ACC112 (cell line): ENCODE measurements around the gene SAMD10.

ENCODE experiments used
- H2AFZ ChIP-seq: fragments of 200-600 bp; sonication (generic); one replicate; pipeline ENCODE4 v1.6.0; 2017; ENCODE audit warnings: antibody characterized with exemption, low read length; ENCODE audit not compliant: unreplicated experiment
- H3K27ac ChIP-seq: fragments of 200-600 bp; sonication (generic); 2 replicates; pipeline ENCODE4 v1.5.1; 2014; ENCODE audit warnings: low read depth, mild to moderate bottlenecking, antibody characterized with exemption, low read length, moderate library complexity
- H3K27me3 ChIP-seq: fragments of 200-600 bp; sonication (generic); 2 replicates; pipeline ENCODE4 v1.6.1; 2014; ENCODE audit warnings: mild to moderate bottlenecking, antibody characterized with exemption, low read length, moderate library complexity, mixed read lengths; ENCODE audit not compliant: insufficient read depth
- H3K36me3 ChIP-seq: fragments of 200-600 bp; sonication (generic); 2 replicates; pipeline ENCODE4 v1.6.1; 2016; ENCODE audit warnings: mild to moderate bottlenecking, antibody characterized with exemption, low read length, moderate library complexity, mixed read lengths; ENCODE audit not compliant: insufficient read depth
- H3K4me1 ChIP-seq: fragments of 200-600 bp; sonication (generic); one replicate; pipeline ENCODE4 v1.6.1; 2016; ENCODE audit warnings: low read length, mixed read lengths; ENCODE audit not compliant: insufficient read depth, unreplicated experiment, control insufficient read depth
- H3K4me3 ChIP-seq: fragments of 200-600 bp; sonication (generic); 2 replicates; pipeline ENCODE4 v1.5.1; 2014; ENCODE audit warnings: mild to moderate bottlenecking, low read depth, low read length
- H3K79me2 ChIP-seq: fragments of 200-600 bp; sonication (generic); one replicate; pipeline ENCODE4 v1.6.0; 2016; ENCODE audit warnings: low read length; ENCODE audit not compliant: control insufficient read depth, unreplicated experiment, insufficient read depth

The SAMD10 gene

DNA sequence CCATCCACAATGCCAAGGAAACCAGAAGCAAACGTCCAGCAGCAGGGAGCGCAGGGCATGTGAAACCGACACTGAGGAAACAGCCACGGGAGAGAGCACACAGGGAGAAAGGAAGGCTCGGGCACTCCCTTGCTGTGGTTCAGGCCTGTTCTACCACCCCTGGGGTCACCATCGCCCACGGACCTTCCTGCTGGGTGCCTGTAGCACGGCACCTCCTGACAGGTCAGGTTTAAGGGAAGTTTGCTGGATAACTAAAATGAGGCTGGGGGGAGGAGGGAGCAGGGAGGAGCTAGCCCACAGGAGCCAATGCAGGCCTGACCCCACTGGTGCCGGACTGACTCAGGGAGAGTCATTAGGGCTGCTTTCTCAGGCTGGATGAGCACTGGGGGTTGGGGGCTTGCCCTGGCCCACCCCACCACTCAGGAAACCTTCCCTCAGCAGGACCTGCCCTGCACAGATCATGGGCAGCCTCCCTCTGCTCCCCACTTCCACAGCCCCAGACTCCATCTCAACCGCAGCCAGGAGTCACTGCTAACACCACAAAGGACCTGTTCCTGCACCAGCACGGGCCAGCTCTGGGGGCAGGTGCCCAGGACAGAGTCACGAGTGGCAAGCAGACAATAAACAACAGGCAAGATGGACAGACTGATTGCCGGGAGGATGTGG, 25.5 kb downstream of the SAMD10 start:
- Histone ChIP-seq H3K4me3 (peak overlapping the region; percentile 99; the same call in 1 of the 2 replicates), H3K79me2 (peaks cover 64% of the 10 kb centered on the region), H3K27ac (no peak overlapping the region)

GRCh38 chr20:63952769-63953168, 26.7 kb downstream of the SAMD10 start:
- no peak overlapping the region for H2AFZ ChIP-seq
- no peaks in the 10 kb centered on the region for H3K36me3 ChIP-seq
- no peaks in the 10 kb centered on the region for H3K27me3 ChIP-seq
- H3K4me1 ChIP-seq: peaks cover 31% of the 10 kb centered on the region
- peaks cover 71% of the 10 kb centered on the region for H3K79me2 ChIP-seq
- no peak overlapping the region for H3K27ac ChIP-seq
- no peak overlapping the region for H3K4me3 ChIP-seq

More for the DNA sequence above, 25.5 kb downstream of the SAMD10 start:
- Histone ChIP-seq H3K4me1 (peaks cover 32% of the 10 kb centered on the region), H2AFZ (no peak overlapping the region), H3K27me3 (no peaks in the 10 kb centered on the region), H3K36me3 (no peaks in the 10 kb centered on the region)

GRCh38 chr20:63952210-63952535, 27.3 kb downstream of the SAMD10 start:
- H3K79me2 ChIP-seq: peaks cover 75% of the 10 kb centered on the region
- no peak overlapping the region for H3K27ac ChIP-seq
- H2AFZ ChIP-seq: no peak overlapping the region
- no peaks in the 10 kb centered on the region for H3K27me3 ChIP-seq
- H3K36me3 ChIP-seq: no peaks in the 10 kb centered on the region
- no peak overlapping the region for H3K4me3 ChIP-seq
- H3K4me1 ChIP-seq: peaks cover 25% of the 10 kb centered on the region

DNA sequence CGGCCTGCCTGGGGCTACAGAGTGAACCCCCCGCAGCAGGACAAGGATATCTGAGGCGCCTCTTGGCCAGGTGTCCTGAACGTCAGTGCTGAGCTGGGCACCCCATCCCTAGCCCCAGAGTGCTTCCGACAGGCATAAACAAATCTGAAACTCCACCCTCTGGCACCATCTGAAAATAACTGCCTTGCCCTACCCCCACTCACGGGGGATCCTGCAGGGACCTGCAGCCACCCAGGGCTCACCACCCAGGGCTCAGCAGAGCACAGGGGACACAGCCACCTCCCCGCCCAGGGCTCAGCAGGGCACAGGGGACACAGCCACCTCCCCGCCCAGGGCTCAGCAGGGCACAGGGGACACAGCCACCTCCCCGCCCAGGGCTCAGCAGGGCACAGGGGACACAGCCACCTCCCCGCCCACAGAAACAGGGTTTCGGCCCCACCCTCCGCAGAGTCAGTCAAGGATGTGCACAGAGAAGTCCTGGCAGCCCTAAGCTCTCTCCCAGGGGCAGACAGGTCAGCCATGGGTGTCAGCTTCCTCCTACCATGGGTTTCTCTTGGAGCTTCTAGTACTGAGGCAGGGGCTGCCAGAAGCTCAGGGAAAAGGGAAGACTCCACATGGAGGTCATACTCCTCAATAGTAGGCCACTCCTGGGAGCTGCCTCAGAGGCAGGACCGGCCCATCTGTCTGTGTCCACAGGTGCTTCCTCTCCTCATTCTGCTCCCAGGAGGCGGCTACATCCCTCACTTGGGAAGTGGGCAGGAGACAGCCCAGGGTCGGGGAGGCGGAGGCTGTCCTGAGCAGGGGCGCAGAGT, 27.8 kb downstream of the SAMD10 start:
- Histone ChIP-seq H3K36me3 (no peaks in the 10 kb centered on the region), H3K79me2 (peaks cover 75% of the 10 kb centered on the region), H3K4me3 (no peak overlapping the region), H3K27me3 (no peaks in the 10 kb centered on the region), H3K4me1 (peaks cover 25% of the 10 kb centered on the region), H3K27ac (no peak overlapping the region), H2AFZ (no peak overlapping the region)

- Histone ChIP-seq H3K27ac (no peak overlapping the region), H3K4me3 (no peak overlapping the region), H3K36me3 (no peaks in the 10 kb centered on the region), H3K4me1 (peaks cover 25% of the 10 kb centered on the region), H3K79me2 (peaks cover 73% of the 10 kb centered on the region), H3K27me3 (no peaks in the 10 kb centered on the region), H2AFZ (no peak overlapping the region)
These were observed 28.6 kb downstream of the SAMD10 start for GRCh38 chr20:63950701-63951397.

GRCh38 chr20:63947638-63948456, 31.6 kb downstream of the SAMD10 start:
- Histone ChIP-seq H3K79me2 (peaks cover 49% of the 10 kb centered on the region), H3K36me3 (no peaks in the 10 kb centered on the region), H3K27me3 (no peaks in the 10 kb centered on the region), H3K4me1 (peaks cover 11% of the 10 kb centered on the region), H3K27ac (no peak overlapping the region), H2AFZ (no peak overlapping the region), H3K4me3 (no peak overlapping the region)

DNA sequence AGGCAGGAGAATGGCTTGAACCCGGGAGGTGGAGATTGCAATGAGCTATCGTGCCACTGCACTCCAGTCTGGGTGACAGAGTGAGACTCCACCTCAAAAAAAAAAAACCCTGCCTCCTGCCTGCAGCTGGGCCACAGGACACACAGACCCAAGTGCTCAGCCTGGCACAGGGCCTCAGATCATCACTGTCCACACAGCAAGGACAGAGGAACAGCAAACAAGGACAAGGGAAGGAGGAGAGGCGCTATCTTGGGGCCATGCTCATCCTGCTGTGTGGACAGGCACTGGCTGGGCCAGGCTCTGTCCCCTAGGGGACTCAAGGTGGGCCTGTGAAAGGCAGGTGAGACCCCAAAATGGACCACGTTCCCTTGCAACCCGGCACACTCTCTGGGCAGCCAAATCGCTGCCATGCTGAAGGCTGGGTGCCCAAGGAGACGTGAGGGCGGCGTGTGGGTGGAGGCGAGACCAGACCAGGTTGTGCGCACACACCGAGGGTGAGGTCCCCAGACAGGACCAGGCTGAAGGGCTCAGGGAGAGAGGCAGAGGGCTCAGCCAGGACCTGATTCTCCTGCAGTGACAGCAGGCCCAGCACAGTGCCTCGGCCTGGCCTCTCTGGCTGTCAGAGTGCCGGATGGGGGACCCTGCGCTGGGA, 32.3 kb downstream of the SAMD10 start:
- H2AFZ ChIP-seq: no peak overlapping the region
- H3K4me1 ChIP-seq: peaks cover 11% of the 10 kb centered on the region
- H3K27me3 ChIP-seq: no peaks in the 10 kb centered on the region
- H3K27ac ChIP-seq: no peak overlapping the region
- H3K36me3 ChIP-seq: no peaks in the 10 kb centered on the region
- peaks cover 42% of the 10 kb centered on the region for H3K79me2 ChIP-seq
- H3K4me3 ChIP-seq: no peak overlapping the region

GRCh38 chr20:63945921-63946920, 33.2 kb downstream of the SAMD10 start:
- Histone ChIP-seq H3K4me1 (peaks cover 11% of the 10 kb centered on the region), H2AFZ (no peak overlapping the region), H3K79me2 (peaks cover 34% of the 10 kb centered on the region), H3K27me3 (no peaks in the 10 kb centered on the region), H3K4me3 (no peak overlapping the region), H3K27ac (no peak overlapping the region), H3K36me3 (peaks cover 4% of the 10 kb centered on the region; the same call in 1 of the 2 replicates)

- Histone ChIP-seq H2AFZ (no peak overlapping the region), H3K36me3 (peaks cover 15% of the 10 kb centered on the region; the same call in 1 of the 2 replicates), H3K79me2 (peaks cover 29% of the 10 kb centered on the region), H3K27ac (no peak overlapping the region), H3K4me1 (peaks cover 11% of the 10 kb centered on the region), H3K27me3 (no peaks in the 10 kb centered on the region), H3K4me3 (no peak overlapping the region)
These were observed 34.3 kb downstream of the SAMD10 start for GRCh38 chr20:63945031-63945658.
